ENCODE results near the gene SLC33A1.

Gene SLC33A1

GRCh38 chr3:155771126-155771525 lies 83.1 kb downstream of the SLC33A1 start:
- TF ChIP-seq GATA3 (IDR thresholded peaks at IDR 0.05; ENCODE audit: low read depth, low read length) = no peak
- TF ChIP-seq GATA2 (IDR thresholded peaks at IDR 0.05; ENCODE audit: low read depth, low read length) = no peak

Measured in SH-SY5Y (cell line).